SW480 (cell line): ENCODE measurements around the gene RANBP3.
"Not testable (repeated sequence)": the region's sequence is repeated elsewhere in the genome, so short reads cannot be mapped to it uniquely, and the experiment has no call there.

Experiments
- DNase-seq: peaks from one replicate; pipeline ENCODE4 v3.0.0-alpha.2; 2016; ENCODE audit warnings: low spot score

Gene RANBP3

DNA sequence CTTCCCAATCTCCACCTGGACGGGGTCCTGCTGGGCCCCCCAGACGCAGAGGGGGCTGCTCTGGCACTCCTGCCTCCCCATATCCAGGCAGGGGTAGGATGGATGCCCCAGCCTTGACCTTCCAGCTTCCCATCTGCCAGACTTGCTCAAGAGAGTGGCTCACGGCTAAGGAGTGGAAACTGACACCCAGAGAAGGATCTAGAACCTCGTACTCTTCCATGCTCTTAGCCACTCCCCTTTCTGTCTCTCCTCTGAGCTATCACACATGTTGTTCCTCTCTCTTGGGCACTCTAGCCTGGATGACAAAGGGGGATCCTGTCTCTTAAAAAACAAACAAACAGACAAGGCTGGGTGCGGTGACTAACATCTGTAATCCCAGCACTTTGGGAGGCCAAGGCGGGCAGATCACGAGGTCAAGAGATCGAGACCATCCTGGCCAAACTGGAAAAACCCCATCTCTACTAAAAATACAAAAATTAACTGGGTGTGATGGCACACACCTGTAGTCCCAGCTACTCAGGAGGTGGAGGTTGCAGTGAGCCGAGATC lies 95.4 kb downstream of the RANBP3 start:
- DNase-seq = no peak

DNA sequence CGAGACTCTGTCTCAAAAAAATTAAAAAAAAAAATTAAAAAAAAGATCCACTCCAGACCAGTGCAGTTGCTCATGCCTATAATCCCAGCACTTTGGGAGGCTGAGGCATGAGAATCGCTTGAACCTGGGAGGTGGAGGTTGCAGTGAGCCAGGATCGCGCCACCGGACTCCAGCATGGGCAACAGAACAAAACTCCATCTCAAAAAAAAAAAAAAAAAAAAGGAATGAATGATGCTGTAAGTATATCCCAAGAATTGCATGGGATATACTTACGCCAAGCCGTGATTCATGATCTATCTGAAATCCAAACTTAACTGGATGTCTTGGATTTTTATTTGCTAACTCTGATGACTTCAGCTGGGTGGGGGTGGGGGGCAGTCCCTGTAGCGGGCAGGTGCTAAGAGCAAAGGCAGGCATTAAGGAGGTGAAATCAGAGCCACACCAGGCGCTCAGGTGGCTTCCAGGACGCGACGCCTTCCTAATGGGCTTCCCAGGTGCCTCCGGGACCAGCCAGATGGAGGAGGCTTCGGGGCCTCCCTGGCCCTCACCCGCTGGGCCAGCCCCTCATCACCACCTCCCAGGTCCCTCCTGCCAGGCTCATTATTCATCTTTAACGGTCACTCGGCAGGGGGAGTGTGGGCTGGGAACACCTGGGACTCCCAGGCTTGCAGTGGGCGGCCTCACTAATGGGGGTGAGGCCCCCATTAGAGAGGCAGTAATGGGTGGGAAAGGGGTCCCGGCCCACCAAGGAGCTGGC lies 96.2 kb downstream of the RANBP3 start:
- no peak for DNase-seq

DNA sequence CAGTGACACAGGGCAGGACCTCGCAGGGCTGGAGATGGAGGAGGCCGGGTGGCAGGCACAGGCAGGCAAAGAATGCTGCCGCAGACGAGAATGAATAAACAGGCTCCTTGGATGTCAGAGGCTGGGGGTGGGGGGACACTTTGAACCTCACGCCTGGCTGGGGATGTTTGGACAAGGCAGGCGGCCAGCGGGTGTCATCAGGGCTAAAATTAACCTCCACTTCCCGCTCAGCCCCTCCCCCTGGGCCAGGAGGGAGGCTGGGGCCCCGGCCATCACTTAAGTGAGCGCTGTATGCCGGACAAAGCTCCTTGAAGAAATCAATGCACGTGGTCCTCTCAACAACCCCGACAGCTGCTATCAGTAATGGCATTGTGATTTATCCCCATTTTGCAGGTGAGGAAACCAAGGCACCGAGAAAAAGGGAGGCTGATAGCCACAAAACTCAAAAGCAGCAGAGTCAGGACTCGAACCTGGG lies 97.3 kb downstream of the RANBP3 start:
- DNase-seq = no peak

GRCh38 chr19:5880196-5880595 lies 97.7 kb downstream of the RANBP3 start:
- DNase-seq = no peak

- DNase-seq = no peak
These were observed 100.1 kb downstream of the RANBP3 start for GRCh38 chr19:5877882-5878281.

DNA sequence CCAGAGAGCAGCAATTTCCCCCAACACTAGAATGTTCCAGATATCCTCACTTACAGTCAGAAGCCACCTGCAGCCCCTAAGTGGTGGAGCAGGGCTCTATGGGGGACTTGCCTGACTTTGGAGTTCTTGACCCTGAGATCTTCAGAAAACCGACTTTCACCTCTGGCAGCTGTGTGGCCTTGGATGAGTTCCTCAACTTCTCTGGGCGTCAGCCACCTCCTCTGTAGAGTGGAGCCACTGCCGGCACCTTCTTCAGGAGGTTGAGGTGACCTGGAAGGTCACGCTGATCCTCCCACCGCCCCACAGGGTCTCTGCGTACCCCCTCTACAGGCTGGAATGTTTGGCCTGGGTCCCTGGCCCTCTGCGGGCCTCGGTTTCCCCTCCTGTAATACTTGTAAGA lies 100.5 kb downstream of the RANBP3 start:
- DNase-seq = no peak

DNA sequence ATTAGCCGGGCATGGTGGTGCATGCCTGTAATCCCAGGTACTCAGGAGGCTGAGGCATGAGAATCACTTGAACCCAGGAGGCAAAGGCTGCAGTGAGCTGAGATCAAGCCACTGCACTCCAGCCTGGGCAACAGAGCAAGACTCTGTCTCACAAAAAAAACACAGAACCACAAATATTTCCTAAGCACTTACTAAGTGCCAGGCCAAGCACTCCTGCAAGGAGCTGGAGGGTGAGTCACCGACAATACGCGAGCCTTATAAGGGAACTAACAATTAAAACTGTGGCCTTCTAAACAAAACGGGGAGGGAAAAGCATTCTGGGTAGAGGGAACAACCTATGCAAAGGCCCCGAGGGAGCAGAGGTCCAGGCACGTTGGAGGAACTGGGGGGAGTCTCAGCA lies 103.4 kb downstream of the RANBP3 start:
- DNase-seq = not testable (repeated sequence)

GRCh38 chr19:5873617-5874199 lies 104.2 kb downstream of the RANBP3 start:
- DNase-seq = no peak

GRCh38 chr19:5870986-5871394 lies 107.0 kb downstream of the RANBP3 start:
- DNase-seq = no peak

DNA sequence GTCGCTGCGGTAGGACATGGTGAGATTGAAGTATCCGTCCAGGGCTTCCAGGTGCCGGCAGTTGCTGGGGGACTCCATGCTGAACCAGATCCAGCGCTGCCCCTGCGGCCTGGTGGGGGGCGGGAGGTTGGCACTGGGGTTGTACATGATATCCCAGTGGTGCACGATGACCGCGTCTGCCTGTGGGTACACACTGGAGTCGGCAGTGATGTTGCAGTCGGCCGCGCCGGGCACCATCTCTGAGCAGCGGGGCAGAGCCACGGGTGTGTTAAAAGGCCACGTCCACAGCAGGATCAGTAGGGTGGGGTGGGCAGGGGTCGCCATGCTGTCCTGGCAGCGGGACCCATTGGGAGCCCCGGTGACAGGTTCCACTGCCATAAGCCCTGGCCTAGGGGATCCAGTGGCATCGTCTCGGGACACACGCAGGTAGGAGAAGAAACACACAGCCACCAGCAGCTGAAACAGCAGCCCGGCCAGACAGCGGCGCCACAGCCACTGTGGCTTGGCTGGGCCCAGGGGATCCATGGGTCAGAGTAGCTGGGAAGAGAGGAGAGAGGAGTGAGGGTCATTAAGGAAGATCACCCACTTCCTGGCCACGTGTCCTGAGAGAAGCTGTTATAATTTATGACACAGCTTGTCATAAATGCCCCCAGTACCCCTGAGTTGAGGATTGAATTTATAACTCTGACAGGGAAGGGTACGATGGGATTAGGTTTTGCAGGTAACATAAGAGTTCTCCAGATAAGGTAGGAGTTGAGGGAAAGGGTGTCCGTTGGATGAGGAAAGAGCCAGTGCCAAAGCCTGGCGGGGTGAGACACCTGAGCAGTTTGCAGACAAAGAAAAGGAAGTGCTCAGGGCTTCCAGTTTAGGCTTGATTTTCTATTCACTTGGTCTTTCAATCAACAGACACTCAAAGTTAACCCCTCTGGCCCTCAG lies 110.5 kb downstream of the RANBP3 start:
- no peak for DNase-seq
